ENCODE measurements around the gene SNAPC2.
"Not testable (repeated sequence)": the region's sequence is repeated elsewhere in the genome, so short reads cannot be mapped to it uniquely, and the experiment has no call there.

SNAPC2 gene

DNA sequence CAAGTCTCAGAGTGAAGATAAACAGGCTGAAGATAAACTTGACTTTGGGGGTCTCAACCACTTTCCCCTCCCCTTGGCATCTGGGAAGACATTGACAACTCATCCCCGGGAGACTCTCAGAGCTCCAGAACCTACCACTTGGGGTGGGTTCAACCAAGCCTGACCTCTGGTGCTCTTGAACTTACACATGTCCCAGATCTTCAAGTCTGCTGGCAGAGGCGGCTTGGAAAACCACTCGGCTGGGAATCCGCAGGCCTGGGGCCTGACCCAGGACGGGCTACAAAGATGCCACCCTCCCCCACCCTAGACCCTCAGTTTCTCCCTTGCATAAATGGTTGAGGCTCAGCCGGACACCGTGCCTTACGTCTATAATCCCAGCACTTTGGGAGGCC lies 31.3 kb upstream of the SNAPC2 start:
- DNase-seq = no peak

DNA sequence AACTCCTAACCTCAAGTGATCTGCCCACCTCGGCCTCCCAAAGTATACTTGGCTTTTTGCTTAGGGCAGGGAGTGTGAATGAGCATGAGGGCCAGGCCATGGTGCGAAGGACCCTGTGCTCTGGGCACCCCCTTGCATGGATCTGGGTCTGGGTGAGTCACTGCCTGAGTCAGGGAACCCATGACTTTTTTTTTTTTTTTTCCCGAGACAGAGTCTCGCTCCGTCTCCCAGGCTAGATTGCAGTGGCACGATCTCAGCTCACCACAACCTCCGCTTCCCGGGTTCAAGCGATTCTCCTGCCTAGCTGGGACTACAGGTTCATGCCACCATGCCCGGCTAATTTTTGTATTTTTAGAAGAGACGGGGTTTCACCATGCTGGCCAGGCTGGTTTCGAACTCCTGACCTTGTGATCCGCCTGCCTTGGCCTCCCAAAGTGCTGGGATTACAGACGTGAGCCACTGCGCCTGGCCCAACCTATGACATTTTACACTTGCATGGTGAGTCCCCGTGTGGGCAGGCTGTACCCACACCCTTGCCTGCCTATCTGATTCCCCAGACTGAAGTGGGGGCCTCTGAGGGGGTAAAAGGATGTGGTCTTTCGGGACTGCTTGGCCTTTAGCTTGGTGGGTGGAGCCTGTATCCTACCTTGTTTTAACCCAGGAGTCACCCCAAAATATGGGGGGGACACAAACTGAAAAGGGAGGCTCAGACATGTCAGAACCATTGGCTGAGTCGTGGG lies 26.6 kb upstream of the SNAPC2 start:
- not testable (repeated sequence) for DNase-seq

DNA sequence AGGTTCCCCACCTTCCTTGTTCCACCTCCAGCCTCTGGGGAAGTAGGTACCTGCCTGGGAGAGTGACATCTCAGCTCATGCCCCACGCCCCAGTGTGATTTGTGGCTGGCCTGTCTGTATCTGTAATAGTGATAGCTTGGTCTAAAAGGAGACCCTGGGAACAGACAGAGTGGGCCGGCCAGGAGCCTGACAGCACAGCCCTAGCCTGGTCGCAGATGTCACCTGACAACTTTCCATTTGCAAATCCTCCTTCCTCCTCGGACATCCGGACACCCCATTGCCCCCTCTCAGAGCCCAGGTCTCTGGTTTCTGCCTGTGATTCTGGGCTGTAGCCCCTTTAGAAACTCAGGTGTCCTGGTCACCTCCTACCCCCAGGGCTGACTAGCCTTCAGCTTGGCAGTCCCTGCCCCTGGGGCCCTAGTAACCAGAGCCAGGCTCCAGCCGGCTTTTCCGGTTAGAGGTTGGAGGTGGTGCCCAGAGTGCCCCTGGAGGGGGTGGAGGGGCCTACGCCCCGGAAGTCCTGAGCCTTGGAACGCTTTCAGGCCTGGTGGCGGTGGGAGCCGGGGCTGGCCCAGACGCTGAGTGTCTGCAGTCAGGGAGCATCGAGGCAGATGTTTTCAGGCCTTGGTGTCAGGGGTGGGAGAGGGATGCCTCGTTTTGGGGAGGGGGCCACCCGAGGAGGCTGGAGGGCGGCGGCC lies 25.4 kb upstream of the SNAPC2 start:
- no peak for DNase-seq

DNA sequence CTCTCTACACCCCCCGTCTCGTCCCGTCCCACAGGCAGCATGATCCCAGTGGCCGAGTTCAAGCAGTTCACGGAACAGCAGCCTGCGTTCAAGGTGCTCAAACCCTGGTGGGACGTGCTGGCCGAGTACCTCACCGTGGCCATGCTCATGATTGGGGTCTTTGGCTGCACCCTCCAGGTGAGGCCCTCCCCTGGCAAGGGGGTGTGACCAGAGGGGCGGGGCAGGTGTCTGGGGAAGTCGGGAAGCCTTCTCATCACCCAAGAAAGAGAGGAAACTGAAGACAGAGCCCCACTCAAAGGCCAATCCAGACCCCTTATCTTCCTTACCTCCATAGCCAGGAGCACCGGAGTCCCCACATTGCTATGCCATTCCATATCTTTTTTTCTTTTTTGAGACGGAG lies 24.6 kb upstream of the SNAPC2 start:
- DNase-seq = no peak

DNA sequence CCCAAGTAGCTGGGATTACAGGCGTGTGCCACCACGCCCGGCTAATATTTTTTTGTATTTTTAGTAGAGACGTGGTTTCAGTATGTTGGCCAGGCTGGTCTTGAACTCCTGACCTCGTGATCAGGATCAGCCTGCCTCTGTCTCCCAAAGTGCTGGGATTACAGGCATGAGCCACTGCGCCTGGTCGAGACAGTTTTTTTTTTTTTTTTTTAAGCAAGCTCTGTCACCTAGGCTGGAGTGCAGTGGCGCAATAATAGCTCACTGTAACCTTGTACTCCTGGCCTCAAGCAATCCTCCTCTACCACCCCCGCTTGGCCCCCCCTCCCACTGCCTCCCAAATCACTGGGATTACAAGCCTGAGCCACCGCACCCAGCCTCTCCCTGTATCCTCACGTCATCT lies 22.8 kb upstream of the SNAPC2 start:
- no peak for DNase-seq

DNA sequence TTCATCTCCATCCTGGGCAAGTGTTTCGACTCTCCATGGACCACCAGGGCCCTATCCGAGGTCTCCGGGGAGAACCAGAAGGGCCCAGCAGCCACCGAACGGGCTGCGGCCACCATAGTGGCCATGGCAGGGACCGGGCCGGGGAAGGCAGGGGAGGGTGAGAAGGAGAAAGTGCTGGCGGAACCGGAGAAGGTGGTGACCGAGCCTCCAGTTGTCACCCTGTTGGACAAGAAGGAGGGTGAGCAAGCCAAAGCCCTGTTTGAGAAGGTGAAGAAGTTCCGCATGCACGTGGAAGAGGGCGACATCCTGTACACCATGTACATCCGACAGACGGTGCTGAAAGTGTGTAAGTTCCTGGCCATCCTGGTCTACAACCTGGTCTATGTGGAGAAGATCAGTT lies 21.2 kb upstream of the SNAPC2 start:
- no peak for DNase-seq

DNA sequence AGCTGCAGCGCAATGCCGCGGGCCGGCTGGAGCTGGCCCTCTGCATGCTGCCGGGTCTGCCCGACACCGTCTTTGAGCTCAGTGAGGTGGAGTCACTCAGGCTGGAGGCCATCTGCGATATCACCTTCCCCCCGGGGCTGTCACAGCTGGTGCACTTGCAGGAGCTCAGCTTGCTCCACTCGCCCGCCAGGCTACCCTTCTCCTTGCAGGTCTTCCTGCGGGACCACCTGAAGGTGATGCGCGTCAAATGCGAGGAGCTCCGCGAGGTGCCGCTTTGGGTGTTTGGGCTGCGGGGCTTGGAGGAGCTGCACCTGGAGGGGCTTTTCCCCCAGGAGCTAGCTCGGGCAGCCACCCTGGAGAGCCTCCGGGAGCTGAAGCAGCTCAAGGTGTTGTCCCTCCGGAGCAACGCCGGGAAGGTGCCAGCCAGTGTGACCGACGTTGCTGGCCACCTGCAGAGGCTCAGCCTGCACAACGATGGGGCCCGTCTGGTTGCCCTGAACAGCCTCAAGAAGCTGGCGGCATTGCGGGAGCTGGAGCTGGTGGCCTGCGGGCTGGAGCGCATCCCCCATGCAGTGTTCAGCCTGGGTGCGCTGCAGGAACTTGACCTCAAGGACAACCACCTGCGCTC lies 20.3 kb upstream of the SNAPC2 start:
- DNase-seq = no peak

DNA sequence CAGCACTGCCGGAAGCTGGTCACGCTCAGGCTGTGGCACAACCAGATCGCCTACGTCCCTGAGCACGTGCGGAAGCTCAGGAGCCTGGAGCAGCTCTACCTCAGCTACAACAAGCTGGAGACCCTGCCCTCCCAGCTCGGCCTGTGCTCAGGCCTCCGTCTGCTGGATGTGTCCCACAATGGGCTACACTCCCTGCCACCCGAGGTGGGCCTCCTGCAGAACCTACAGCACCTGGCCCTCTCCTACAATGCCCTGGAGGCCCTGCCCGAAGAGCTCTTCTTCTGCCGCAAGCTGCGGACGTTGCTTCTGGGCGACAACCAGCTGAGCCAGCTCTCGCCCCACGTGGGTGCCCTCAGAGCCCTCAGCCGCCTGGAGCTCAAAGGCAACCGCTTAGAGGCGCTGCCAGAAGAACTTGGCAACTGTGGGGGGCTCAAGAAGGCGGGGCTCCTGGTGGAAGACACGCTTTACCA lies 19.7 kb upstream of the SNAPC2 start:
- DNase-seq = no peak

DNA sequence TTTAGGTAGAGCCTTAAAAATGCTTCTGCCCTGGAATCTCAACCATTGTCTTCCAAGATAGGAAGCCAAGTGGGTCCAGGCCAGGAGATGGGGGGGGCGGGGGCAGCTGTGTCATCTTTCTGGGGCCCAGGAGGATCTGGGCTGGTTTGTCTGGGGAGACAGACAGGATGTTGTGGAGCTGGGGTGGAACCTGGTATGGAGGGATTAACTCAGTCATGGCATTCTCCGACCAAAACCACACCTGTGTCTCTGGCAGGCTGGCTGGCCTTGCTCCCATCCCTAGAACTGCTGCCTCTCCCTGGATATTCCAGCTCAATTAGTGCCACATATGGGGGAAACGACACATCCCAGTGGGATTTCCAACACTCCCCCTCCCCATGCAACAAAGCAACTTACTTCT lies 19.2 kb upstream of the SNAPC2 start:
- no peak for DNase-seq

DNA sequence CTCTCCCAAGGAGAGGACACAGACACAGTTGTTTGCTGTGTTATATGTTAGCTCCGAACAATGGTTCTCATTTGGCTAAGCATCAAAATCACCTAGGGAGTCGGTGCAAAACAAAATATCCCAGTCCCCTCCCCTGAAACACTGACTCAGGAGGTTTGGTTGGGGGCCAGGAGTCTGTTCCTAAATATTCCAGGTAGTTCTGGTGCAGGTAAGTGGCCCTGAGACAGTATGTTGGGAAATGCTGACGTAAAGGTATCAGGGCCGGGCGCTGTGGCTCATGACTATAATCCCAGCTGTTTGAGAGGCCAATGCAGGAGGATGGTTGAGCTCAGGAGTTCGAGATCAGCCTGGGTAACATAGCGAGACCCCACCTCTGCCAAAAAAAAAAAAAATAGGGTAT lies 18.8 kb upstream of the SNAPC2 start:
- DNase-seq = no peak

DNA sequence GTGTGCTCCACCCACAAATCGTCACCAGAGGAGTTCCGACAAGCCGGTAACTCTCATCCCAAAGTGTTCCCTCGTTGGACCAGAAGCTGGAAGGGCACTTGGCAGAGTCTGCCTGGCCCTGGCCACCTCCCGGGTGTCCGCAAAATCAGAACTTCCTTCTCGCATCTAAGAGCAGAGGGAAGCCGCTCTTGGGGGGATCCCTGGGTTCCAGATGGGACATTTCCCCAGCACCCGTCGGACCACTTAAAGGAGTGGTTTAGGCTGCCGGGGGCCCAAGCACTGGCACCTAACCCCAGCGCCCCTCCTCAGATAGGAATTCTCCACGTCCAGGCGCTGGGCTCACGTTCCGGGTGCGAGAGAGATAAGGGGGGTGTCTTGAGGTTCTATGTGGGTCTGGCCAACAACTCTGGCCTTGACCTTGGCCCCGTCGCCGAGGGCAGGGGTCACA lies 17.3 kb upstream of the SNAPC2 start:
- DNase-seq = no peak

DNA sequence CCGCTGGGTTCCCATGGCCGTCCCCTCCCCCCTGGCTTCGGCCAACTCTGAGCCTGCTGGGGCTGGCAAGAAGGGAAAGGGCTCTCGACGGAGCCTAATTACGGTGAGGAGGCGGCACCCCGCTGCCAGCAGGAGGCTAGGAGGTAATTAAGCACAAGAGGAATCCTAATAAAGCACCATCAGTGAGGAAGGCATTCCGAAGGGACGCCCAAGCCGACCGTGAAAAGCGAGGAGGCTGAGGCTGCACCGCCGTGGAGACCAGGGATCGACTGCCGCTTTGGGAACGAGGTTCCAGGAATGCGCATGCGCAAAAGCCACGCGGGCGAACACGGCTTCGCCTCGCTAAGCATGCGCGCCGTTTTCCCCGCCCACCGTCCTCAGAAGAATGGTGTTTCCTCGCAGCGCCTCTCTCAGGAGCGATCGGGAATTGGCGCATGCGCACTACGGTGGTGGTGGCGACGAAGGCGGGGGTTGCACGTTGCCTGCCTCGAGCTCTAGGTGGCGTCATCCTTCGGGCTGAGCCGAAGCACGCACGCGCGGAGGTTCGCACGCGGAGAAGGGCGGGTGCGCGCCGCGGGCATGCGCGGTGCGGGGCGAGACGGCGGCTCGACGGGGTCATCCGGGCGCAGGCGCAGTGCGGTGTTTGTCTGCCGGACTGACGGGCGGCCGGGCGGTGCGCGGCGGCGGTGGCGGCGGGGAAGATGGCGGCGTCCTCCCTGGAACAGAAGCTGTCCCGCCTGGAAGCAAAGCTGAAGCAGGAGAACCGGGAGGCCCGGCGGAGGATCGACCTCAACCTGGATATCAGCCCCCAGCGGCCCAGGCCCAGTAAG lies 16.7 kb upstream of the SNAPC2 start, which contains the start of gene MAP2K7:
TSS of gene MAP2K7 (plus strand) at position 634 of the 830 bp plus-strand sequence. CDS start at position 702, 68 bp downstream.
- peak; percentile 96 for DNase-seq

DNA sequence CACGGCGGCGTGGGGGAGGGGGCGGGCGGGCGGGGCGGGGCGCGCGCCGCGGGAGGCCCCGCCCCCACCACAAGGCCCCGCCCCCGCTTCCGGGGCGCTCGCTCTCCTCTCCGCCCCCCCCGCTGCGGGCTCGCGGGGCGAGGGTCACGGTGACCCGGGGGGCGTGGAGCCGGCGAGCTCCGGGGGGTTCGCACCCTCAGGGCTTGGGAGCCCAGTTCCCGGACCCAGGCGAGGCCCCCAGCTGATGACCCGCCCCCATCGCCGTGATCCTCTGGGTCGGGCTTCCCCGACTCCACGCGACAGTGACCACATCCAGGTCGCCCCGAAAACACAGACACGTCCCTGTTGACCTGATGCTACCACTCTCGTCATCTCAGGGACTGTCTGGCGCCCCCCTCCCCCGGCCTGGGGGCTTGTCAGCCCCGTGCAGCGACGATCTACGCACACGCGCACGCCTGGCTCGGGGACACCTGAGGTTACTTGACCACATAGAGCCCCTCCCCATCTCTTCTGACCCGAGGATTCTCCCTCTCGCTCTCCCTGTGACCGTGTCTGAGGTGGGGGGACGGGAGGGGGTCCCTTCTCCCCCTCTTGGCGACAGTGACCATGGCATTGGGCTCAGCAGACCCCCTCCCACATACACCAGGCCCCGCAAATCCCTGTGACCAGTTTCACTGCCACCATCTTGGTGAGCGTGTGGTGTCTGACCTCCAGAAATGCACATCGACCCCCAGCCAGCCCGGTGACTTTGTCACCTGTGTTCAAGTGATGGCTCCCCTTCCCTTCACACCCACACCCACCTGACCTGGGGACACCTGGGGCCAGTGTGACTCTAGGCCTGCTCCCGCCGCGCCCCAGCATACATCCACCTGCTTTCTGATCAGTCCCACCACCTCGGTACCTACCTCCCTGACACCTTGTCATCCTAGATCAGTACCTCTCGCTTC lies 15.8 kb upstream of the SNAPC2 start:
- DNase-seq = no peak

DNA sequence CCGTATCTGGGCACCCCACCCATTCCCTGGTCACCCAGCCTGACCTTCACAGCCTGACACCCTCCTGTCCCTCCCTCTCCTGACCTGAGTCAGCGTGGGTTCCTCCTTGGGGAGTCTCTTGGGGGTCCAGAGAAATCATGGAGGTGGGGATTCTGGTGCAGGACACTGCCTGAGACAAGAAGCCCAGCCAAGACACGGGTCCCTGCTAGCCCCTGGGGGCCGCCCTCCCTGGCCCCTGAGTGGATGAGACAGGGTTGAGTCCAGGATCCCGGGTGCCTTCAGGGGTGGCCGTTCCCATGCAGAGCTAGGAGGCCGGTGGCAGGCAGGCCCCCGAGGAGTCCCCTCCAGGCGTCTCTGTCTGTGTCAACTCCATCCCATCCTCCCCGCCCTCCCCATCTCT lies 14.9 kb upstream of the SNAPC2 start:
- no peak for DNase-seq

DNA sequence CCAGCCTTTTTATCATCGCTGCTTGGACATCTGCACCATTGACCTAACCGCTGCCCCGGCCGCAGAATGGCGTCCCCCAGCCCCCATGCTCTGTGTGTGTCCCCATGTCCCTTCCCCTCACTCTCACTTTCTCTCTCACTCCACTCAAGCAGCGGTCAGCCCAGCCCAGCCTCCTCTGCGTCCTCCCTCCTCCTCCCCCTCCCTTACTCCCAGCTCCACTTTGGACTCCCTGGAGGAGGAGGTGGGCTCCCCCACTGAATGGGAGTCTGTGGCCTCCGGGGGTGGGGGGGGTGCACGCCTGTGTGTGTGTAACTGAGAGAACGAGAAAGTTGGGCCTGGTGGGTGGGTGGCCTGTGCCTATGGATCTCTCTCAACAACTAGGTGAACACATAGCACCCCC lies 14.3 kb upstream of the SNAPC2 start:
- DNase-seq = no peak

DNA sequence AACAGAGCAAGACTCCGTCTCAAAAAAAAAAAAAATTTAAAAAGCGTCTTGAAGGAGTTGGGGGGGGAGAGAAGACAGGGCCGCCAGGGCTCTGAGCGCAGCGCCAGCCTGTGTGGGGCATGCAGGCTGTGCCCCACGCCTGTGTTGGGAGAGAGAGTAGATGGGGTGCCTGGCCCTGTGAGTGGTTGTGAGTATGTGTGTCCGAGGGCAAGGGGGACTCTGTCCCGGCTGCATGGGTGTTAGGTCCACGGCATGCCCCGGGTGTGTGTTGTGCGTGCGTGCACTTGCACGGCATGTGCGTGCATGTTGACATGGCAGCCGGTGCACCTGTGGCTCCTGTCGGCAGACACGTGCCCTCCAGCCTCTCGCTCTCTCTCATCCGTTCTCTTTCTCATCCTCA lies 13.0 kb upstream of the SNAPC2 start:
- DNase-seq = no peak

DNA sequence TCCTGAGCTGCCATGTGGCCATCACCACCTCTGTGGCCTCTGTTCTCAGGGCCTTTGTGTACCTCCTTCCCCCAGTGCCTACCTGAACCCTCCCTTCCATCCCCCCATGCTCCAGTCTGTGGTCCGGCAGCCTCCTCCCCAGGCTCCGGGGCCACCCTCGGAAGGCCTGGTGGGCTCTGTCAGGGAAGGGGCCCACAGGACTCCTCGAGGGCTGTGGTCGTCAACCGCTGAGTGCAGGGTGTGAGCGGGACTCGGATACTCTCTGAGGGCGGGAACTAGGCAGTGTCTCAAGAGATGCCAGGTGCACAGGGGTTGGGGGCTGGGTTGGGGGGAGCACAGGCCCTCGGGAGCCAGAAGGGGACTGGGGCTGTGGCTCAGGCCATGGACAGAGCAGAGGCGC lies 12.6 kb upstream of the SNAPC2 start:
- DNase-seq = no peak

DNA sequence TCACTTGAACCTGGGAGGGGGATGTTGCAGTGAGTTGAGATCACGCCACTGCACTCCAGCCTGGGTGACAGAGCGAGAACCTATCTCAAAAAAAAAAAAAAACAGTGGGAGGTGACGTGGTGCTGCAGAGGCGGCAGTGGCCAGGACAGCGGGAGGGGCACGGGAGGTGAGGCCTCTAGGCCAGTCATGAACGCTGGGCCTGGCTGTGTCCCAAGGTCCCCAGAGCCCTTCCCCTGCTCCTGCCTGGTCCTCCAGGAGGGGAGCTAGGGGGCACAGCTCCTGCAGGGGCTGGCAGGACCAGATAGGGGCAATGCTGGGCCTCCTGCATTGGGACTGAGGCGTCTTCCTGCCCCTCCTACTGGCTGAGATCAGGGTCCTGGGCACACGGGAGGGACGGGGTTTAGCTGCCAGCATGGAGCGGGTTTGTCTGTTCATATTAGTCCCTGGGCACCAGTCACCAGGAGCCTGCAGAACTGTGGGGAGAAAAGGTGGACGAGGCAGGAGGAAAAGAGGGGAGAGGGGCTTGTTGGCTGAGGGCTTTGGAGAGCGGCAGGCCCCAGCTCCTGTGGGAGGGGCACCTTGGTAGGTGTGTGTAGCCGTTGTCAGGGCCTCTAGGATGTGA lies 11.9 kb upstream of the SNAPC2 start:
- no peak for DNase-seq

DNA sequence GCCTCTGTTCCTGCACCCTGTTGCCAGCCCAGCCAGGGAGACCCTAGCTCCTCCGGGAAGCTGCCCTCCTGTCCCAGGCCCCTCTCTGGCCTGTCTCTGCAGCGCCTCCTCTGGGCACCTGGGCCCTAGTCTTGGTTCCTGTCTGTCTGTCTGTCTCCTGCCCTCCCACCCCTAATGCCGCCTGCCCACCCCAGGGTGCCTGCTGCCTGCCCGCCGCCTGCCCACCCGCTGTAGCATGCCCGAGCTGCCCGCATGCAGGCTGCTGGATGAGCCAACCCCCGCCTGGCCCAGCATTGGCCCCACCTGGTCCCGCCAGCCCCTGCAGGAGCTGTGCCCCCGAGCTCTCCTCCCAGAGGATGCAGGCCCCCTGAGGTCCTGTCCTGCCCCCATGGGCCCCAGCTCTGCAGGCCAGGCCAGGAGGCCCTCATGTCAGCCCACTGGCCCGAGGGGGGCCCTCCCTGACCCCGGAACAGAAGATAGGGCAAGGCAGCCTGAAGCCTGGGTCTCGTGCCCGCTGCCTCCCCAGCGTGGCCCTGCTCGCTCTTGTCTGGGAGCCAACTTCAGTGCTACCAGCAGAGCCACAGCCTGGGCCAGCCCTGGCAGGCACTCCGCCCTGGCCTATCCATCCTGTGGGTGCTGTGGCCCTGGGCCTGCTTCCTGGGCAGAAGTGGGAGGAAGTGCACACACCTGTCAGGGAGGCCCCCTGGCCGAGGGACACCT lies 11.2 kb upstream of the SNAPC2 start:
- DNase-seq = no peak

DNA sequence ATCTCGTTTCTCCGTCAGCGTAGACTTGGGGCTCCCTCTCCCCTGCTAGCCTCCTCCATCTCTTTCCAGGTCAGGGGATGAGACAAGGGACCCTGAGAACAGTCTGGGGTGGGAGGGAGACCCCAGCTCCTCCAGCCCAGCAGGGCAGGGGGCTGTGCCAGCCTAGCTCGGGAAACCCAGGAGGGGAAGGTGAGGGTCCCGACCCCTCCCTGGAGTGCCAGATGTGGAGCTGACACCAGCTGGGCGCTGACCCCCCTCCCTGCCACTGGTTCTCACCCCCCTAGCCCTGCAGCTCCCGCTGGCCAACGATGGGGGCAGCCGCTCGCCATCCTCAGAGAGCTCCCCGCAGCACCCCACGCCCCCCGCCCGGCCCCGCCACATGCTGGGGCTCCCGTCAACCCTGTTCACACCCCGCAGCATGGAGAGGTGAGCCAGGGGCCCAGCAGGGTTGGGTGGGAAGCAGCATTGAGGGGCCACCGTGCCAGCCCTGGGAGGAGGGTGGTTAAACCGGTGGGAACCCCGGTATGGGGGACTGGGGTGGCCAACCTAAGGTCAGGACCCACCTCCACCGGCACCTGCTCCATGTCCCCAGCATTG lies 10.6 kb upstream of the SNAPC2 start:
- no peak for DNase-seq
